Right renal cortex interstitium (tissue), 3 donors: ENCODE data around the gene CDC42BPA. TPM values are rescaled to one million over a fixed set of nuclear protein-coding genes. Genes with fewer than 3 reads are reported as not detected.

ENCODE experiments used
- DNase-seq, 3 donors: peaks; one replicate each; pipeline ENCODE4 v3.0.0-alpha.2; 2013; ENCODE audit warnings: low read depth in 3 of 3, low spot score in 2 of 3
- polyA plus RNA-seq, 3 donors: library from polyadenylated mRNA; unstranded; fragments of 120-200 nt; gene quantifications; one replicate each; pipeline ENCODE4 v1.2.1, GENCODE V29; 2013; ENCODE audit not compliant: insufficient read length in 3 of 3

Gene CDC42BPA
- polyA plus RNA-seq, 3 donors: 38.7 to 44.7 (median 39.6) TPM

DNA sequence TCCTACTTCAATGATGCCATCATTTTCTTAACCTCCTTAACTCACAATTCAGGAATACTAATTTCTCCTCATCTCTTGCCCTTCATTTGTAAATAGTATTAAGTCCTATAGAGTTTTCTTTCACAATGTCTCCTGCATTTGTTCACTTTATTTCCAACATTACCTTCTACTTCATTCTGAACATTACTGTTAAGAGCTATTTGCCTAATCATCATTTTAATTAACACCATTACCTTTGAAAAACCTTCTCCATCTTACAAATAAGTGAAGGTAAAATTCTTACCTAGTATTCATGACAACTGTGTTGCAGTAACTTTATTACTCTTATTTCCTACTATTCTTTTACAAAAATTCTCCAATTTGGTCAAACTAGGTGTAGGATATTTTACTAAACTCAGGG, 240.5 kb downstream of the CDC42BPA start:
- no peak for DNase-seq

DNA sequence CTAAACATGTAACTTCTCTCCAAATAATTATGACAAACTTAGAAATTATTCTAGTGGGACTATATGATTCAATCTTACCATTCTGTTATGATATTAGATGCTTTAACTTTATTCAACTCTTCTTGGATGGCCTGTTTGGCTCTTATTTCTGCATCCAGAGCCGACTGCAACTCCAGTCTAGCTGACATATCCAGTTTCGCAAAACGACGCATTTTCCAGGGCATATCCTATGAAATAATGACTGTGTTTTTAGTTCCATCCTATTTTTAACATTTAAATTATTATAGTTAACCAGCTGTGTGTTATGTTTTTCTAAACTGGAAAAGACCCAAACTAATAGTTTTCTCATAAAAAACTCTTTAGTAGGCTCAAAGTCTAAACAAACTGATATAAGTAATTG, 244.5 kb downstream of the CDC42BPA start:
- DNase-seq: no peak

DNA sequence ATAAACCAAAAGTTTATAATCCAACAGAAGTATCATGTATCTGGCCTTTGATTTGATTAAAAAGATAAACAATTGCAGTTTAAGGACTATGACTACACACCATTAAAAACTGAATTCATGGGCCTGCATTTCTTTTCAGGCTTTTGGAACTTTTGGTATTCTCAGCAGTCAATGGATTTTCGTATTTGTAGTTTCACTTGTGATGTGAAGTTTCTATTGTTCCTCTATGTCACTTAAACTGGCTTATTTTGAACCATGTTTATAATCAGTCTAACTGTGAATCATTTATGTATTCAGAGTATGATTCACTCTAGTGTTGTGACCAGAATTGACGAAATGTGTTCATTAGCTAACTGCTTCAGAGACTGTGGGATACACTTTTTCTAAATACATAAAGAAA, 245.3 kb downstream of the CDC42BPA start:
- no peak for DNase-seq

DNA sequence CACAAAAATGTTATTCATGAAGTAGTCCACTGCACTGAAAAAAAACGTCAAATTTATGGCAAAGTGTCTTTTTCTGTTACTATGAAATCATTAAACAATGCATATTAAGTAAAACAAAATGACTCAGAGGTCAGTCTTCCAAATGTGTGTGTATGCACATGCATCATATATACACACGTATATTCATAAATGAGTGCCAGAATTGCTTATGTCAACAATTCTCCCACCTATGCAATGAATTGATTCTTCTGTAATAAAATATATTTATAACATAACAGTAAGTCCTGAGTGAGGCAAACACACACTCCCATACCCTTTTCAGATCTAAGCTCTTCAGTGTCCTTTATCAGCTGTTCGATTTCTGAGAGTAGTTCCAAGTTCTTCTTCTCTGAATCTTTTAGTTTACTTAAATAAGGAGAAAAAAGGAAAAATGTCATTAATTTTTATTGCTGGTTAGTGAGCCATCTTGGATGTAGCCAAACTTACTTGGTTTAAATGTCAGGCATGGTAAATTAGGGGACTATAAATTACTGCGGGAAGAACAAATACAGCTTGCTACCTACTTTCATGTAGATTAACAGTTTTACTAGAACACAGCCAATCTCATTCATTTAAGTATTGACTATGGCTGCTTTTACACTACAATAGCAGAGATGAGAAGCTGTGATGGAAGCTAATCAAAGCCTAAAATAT, 246.3 kb downstream of the CDC42BPA start:
- DNase-seq: no peak

DNA sequence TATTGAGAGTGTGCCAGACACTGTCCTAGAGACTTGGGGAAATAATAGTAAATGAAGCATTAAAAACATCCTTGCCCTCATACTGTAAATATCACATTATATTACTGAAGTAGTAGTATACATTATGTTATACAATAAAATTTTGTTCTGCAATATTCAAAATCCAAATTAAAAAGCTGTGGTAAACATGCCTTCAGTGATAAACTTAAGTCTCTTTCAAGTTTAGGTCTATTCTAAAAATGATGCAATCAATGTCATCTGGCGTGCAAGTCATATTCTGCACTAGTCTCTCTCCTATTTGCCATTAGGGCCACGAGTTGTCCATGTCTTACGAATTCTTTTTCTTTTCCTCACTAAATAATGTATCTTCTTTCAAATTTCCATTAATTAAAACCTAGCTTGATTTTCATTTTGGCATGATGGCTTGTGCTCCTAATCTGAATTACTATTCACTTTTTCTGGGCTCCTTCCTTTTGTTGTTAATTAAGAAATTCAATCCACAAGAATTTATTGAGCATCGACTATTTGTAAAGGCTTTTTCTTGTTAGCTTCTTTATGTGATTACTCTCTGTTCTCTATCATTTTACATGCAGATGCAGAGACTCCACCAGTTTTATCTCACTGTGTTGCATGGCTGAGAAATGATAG, 247.5 kb downstream of the CDC42BPA start:
- DNase-seq: no peak

DNA sequence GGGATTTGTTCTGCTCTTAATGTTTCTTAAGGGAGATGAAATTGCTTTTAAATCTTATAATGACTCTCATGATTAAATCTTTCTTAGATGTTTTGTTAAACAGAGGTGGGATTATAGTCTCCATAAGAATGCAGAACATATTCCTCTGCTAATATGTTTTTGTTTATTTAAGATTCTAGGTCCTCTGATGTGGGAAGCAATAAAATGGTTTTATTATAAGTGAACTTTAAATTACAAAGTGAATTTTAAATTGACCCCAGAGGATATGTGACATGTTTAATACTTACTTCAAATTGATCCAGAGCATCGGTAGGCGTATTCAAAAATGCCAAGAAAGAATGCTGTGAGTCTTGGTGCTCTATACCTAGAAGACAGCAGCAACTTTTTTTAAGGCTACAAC, 248.8 kb downstream of the CDC42BPA start:
- no peak for DNase-seq

DNA sequence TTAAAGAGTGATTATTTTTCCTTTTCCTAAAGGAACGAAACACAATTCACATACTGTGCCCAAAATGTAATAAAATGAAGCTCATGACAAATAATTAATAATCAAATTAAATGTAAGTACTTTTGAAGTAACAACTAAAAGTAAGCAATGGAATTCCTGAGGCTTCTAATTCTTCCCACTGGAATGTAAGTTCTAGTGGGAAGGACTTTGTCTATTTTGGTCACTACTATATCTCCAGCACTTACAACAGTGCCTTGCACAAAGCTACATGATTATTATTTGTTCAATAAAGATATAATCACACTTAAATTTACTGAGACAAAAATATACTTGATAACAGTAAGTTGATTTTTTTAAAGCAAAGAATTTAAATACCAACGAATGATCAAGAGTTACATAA, 249.4 kb downstream of the CDC42BPA start:
- DNase-seq: no peak

DNA sequence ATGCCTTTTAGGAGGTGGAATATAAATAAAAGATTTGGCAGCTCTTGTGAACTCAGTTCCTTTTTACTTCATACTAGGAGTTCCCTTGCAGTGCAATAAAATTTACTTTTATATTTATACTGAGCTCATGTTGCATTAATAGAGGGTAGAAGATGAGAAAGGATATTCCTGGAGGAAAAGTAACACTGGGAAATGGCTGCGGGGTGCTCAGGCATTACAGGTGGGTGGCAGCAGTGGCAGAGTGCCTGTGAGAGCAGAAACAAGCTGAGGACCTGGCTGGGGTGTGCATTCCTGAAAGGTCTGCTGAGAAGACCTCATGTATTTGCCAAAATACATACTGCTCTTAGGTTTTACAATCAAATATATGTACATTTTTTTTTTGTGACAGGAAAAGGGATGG, 251.3 kb downstream of the CDC42BPA start:
- no peak for DNase-seq

DNA sequence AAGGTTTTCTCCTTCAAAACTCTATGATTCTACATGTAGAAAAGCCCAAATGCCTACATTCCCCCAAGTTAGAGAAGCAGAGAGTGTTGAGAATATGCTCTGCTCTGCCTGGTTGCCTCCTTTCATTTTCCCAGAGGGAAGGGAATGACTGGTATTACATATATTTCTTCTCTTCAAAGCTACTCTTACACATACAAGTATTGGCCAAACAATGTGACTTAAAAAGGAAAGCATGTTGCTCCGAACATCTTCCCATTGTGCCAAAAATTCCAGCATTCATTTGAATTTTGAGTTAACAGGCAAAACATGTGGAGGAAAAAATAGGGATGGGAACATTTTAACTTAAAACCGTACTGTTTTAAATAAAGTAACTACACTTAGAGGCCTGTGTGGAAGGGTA, 253.0 kb downstream of the CDC42BPA start:
- DNase-seq: no peak

DNA sequence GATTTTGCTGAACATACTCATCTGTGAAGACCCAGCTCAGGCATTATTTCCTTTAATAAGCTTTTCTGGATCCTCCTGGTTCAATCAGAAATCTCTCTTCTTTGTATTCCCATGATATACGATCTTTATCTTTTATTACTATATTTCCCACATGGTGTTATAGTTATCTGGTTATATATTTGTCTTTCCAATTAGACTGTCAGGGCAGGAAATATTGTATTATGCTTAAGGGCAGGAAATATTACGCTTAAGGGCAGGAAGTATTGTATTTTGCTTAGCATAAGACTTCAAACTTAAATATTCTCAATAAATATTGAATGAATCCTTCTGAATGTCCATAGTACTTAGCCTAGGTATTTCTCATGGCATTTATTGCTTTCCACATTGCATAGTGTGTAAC, 256.0 kb downstream of the CDC42BPA start:
- no peak for DNase-seq

DNA sequence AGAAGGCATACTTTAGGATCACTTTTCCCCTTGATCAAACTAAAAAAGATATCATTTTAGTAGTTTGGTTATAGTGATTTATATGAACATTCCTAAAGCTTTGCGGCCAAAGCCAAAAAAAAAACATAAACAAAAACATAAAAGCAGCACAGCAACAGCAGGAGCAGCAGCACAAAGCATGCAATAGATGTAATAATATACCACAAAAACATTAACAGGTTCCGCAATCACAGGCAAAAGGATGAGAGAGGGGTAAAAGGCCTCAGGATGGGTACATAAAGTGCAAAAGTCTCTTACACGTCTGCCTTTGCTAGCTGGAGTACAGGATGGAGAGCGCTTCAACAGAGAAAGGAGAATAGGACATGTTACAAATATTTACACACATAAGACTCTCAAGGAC, 259.2 kb downstream of the CDC42BPA start:
- no peak for DNase-seq

DNA sequence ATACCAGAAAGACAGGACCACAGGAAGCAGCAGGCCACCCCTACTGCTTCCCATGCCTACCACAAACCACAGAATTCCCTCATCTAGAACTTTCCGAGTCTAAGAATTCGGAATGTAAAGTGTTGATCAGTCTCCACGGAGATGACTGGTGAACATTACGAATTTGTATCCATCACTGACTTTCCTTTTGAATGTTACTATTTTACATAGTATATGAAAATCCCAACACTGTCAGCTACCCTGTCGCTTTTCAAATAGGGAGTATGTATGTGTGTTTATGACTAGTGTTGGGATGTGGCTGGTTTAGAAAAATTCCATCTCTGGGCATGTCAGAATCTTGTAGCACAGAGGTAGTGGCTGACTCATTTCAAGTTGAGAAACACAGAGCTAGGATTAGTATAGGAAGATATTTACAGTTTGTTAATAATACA, 260.0 kb downstream of the CDC42BPA start:
- DNase-seq: no peak

DNA sequence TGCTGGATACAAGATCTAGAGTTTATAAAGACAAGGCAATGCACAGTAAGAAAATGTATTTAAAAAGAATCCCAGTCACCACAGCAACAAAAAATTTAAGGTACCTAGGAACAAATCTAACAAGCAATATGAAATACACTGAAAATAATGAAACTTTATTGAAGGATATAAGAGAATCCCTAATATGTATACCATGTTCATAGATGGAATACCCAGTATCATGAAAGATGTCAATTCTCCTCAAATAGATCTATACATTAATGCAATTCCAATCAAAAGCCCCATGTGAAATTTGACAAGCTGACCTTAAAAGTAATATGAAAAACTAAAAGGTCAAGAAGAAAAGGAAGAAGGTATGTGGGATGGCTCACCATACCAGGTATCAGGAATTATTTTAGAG, 269.0 kb downstream of the CDC42BPA start:
- no peak for DNase-seq

DNA sequence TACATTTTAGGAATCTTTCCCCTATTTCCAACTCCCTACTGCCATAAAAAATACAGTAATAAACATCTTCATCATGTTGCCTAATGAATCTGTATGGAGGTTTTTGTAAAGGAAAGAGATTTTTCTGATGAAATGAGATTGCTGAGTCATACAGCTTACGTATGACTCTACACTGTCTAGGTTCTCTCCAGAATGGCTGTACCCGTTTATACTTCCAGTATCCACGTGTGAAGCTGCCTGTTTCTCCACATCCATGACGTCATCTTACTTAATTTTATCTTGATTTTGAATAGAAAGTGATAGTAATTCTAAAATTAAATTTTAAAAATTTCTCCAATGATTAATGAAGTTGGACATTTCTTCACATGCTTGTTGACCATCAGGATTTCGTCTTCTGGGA, 274.5 kb downstream of the CDC42BPA start:
- DNase-seq: no peak

DNA sequence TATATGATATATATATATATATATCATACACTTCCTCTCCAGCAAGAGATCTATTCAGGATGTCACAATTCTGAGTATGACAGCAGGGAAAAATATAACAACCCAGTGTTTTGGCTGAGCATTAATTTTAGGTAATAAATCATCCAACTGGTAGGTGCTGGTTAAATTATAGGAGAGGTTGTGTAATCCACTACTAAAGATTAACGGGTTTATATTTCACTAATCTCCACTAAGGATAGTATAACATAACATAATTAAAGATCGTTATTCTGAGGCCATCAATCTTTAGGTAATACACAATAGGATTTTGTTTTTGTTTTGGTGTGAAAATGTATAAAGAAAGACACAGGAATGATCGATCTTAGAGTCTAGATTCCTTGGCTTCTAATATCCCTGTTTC, 276.0 kb downstream of the CDC42BPA start:
- no peak for DNase-seq

DNA sequence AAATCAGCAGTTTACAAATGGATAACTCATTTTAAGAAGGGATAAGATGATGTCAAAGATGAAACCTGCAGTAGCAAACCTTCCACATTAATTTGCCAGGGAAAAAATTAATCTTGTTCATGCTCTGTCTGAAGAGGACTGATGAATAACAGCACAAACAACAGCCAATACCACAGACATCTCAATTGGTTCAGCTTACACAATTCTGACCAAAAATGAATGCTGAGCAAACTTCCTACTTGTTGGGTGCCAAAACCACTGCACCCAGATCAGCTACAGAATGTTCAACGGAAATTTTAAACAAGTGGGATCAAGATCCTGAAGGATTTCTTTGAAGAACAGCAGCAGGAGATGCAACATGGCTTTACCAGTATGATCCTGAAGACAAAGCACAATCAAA, 279.9 kb downstream of the CDC42BPA start:
- DNase-seq: no peak

DNA sequence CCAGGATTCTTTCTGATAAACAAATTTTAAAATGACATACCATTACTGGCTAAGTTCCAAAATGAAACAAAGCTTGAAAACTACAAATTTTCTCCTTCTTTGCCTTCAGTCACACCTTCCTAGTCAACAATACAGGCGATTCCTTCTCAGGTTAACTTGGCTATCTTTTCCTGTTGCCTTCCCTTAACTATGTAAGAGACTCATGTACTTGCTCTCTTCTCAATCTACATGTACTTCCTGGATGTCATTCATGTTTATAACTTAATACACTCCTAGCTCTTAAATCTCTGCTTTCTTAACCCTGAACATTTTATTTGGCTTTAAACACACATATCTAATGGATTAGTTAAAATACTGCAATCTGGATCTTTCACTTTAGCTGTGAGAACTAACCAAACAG, 281.2 kb downstream of the CDC42BPA start:
- DNase-seq: no peak

DNA sequence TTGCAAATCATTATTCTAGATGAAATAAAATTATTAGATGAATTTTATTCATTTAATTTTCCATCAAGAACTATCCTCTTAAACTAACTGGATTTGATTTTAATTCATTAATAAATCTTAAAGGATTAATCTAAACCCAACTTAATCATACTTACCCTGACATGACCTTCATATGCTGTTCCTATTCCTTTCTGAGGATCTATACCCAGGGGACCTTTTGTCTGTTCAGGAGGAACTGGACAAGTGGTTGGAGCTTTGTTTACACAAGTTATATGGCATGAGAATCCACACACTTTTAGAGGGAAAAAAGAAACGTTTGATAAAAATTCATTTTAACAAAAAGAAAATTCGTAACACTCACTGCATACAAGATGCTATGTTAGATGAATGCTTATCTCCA, 283.0 kb downstream of the CDC42BPA start:
- no peak for DNase-seq

DNA sequence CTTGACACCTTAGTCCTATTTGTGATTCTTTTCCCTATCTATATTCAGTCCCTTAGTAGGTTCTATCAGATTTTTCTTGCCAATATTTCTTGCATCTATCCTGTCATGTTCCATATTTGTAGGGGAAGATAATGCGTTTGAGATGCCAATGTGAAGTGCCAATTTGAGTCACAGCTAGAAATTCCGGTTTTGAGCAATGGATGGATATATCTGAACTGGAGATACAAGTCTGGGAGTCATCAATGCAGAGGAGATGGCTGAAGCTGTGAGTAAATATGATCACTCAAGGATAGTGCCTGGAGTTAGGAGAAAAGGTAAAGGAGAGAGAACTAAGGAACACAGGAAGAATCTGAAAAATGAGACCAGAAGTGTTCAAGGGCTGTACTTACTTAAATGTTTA, 284.4 kb downstream of the CDC42BPA start:
- DNase-seq: no peak

DNA sequence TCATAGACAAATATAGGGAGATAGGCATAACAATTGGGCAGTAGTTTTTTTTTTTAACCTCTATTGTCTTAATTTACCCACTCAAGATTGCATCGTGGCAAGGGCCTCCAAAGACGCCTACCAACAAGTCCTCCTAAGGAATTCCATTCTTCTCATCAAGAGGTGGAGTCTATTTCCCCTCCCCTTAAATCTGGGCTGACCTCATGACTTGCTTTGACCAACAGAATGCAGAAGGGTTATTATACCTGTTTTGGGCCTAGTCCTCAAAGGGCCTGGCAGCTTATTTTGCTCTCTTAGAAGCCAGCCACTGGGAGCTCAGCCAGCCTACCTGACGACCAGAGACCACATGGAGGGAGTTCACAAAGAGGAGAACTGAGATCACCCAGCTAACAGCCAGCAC, 285.9 kb downstream of the CDC42BPA start:
- no peak for DNase-seq

DNA sequence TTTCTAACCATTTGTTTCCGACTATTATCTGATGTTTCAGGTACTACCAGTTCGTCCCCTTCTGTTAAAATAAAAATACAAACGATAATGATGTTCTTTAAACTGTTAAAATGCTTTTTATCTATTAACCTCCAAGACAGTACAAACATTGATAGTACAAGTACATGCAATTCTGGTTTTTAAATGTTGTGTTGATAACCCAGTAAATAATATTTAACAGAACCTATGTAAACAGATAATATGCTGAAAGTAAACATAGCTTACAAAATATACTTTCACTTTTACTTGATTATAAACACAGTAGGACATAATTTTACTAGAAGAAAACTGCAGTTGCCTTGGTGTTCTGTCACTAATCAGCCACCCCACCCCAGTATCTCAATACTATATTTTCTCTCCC, 301.3 kb downstream of the CDC42BPA start:
- DNase-seq: no peak

DNA sequence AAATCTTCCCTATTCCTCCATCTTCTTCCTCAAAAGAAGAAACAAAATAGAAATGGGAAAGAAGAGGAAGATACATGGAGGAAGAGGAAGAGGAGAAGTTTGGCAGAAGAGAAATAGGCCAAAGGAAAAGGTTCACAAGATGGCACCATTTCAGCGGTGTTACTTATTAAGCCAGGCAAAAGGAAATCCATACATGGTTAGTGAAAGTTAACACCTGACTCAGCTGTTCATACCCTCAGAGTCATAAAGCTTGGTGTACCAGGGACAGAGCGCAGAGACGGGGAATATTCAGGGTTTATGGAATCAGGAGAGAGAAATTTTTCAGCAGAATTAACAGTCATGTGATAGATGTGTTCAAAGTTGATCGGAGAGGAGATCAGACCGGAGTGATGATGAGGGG, 307.6 kb downstream of the CDC42BPA start:
- DNase-seq: no peak

DNA sequence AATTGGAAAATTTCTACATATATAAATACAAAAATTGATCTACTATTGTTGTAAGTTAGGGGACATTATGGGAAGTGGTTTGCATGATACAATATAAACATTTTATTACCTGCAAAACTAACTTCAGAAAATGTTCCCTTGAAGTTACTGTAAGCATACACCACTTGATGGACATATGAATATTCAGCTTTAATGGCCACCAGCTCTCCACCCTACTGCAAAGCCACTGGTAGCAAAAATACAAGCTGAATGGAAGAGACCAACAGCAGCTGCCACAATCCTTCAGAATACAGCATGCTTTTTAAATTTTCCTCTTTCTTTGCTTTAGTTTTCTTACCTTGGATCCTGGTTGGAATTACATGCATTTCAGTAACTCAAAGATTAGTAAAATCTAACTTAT, 308.4 kb downstream of the CDC42BPA start:
- no peak for DNase-seq
